A673 (cell line): ENCODE results near the gene ELOB. TPM values are rescaled to one million over a fixed set of nuclear protein-coding genes. Genes with fewer than 3 reads are reported as not detected.

Experiments
- BruUV-seq: library from RNA; stranded (reverse); fragments of 400-500 nt; replicated peaks from 2 replicates; lab custom pipeline; 2021; lab: Mats Ljungman, UMichigan
- CTCF ChIA-PET: fragments of 300-600 bp; sonication (Branson Sonifier 250); formaldehyde crosslinking; loops from one replicate; lab custom pipeline; 2022; ENCODE audit warnings: antibody characterized with exemption; lab: Charles Lee
- POLR2A ChIA-PET: fragments of 300-600 bp; sonication (Branson Sonifier 250); formaldehyde crosslinking; loops from one replicate; lab custom pipeline; 2022; ENCODE audit warnings: antibody characterized with exemption; ENCODE audit not compliant: low non-redundant PET; lab: Charles Lee
- DNase-seq: peaks from one replicate; pipeline ENCODE4 v3.0.0-alpha.2; 2015; ENCODE audit warnings: low spot score
- H3K27ac ChIP-seq: fragments of 200-600 bp; sonication (generic); 2 replicates; pipeline ENCODE4 v1.5.1; 2016; ENCODE audit warnings: mixed run types, low read depth, mild to moderate bottlenecking, mixed read lengths, antibody characterized with exemption, low read length; ENCODE audit not compliant: poor library complexity, severe bottlenecking
- H3K27me3 ChIP-seq: fragments of 200-600 bp; sonication (generic); replicated peaks from 2 replicates; pipeline ENCODE4 v1.6.1; 2017; ENCODE audit warnings: mixed run types, low read depth, mild to moderate bottlenecking, mixed read lengths, antibody characterized with exemption, low read length; ENCODE audit not compliant: insufficient read depth, poor library complexity
- H3K36me3 ChIP-seq: fragments of 200-600 bp; sonication (generic); 2 replicates; pipeline ENCODE4 v1.6.1; 2016; ENCODE audit warnings: mixed run types, mild to moderate bottlenecking, mixed read lengths, antibody characterized with exemption, low read length; ENCODE audit not compliant: insufficient read depth, poor library complexity, severe bottlenecking
- H3K4me1 ChIP-seq: fragments of 200-600 bp; sonication (generic); 2 replicates; pipeline ENCODE4 v1.6.1; 2017; ENCODE audit warnings: mixed run types, mild to moderate bottlenecking, mixed read lengths, antibody characterized with exemption, low read length; ENCODE audit not compliant: insufficient read depth, poor library complexity, severe bottlenecking
- H3K4me3 ChIP-seq: fragments of 200-600 bp; sonication (generic); 2 replicates; pipeline ENCODE4 v1.5.1; 2016; ENCODE audit warnings: low read depth, mixed run types, mild to moderate bottlenecking, mixed read lengths, low read length; ENCODE audit not compliant: poor library complexity, severe bottlenecking
- H3K9me3 ChIP-seq: fragments of 200-600 bp; sonication (generic); 2 replicates; pipeline ENCODE4 v1.6.1; 2016; ENCODE audit warnings: mixed run types, low read depth, mild to moderate bottlenecking, mixed read lengths, antibody characterized with exemption, low read length; ENCODE audit not compliant: poor library complexity, severe bottlenecking
- CTCF ChIP-seq: fragments of 300-800, 200-600 bp; sonication (generic); conservative IDR thresholded peaks from 2 replicates; pipeline ENCODE4 v1.5.1; 2017; ENCODE audit warnings: low read depth, mild to moderate bottlenecking, antibody characterized with exemption, low read length, moderate library complexity, mixed read lengths
- EZH2 ChIP-seq: fragments of 200-600 bp; sonication (generic); IDR thresholded peaks from 2 replicates; pipeline ENCODE4 v1.6.1; 2017; ENCODE audit warnings: borderline replicate concordance, low read depth, mild to moderate bottlenecking, mixed read lengths, antibody characterized with exemption, low read length; ENCODE audit not compliant: poor library complexity, severe bottlenecking
- intact Hi-C: fragments of 100-400 bp; cut with micrococcal nuclease; formaldehyde crosslinking; loops from one replicate; pipeline ENCODE4 v1.10.0; 2022; ENCODE audit not compliant: unreplicated experiment
- total RNA-seq: library from RNA; stranded (reverse); gene quantifications from 2 replicates; pipeline ENCODE4 v1.2.3, GENCODE V29; 2021

Gene ELOB
- total RNA-seq, 1 experiment from 2014 or later, result 188 TPM

GRCh38 chr16:2804728-2805127 is 27.6 kb upstream of the ELOB start:
- ChIA-PET CTCF (no interaction called here), POLR2A (no interaction called here)
- Histone ChIP-seq H3K4me3 (no peak overlapping the region), H3K27ac (no peak overlapping the region), H3K4me1 (no peaks in the 10 kb centered on the region), H3K27me3 (peaks cover 14% of the 10 kb centered on the region), H3K36me3 (no peaks in the 10 kb centered on the region), H3K9me3 (peaks cover 10% of the 10 kb centered on the region)
- intact Hi-C loops, result no loop called here
- DNase-seq, result no peak
- BruUV-seq, result no TSS peak
- TF ChIP-seq EZH2 (no peak), CTCF (no peak)

DNA sequence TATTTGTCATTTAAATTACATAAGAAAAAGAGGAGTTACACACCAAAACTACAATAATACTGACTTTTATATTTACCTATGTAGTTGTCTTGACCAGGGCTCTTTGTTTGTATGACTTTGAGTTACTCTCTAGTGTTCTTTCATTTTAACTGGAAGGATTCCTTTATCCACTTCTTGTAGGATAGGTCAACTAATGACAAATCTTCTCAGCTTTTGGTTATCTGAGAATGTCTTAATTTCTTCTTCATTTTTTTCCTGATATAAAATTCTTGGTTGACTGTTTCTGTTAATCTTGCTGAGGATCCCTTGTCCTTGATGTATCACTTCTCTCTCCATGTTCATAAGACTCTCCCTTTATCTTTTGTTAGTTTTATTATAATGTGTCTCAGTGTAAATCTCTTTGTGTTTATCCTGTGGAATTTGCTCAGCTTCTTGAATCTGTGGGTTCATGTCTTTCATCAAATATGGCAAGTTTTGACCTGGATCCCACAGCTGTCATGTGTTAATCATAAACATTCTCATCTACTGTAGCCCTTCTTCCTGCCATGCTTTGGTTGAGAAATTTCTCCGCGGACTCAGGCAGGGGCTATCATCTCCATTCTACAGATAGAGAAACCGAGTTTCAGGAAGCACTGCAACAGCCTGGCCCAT is 26.6 kb upstream of the ELOB start:
- no peak for TF ChIP-seq EZH2
- TF ChIP-seq CTCF, result no peak
- BruUV-seq, result no TSS peak
- Histone ChIP-seq H3K36me3 (no peaks in the 10 kb centered on the region), H3K27me3 (peaks cover 14% of the 10 kb centered on the region), H3K9me3 (peaks cover 10% of the 10 kb centered on the region), H3K4me1 (no peaks in the 10 kb centered on the region), H3K4me3 (no peak overlapping the region), H3K27ac (no peak overlapping the region)
- no peak for DNase-seq
- CTCF ChIA-PET, result no interaction called here
- intact Hi-C loops, result no loop called here
- POLR2A ChIA-PET, result no interaction called here

DNA sequence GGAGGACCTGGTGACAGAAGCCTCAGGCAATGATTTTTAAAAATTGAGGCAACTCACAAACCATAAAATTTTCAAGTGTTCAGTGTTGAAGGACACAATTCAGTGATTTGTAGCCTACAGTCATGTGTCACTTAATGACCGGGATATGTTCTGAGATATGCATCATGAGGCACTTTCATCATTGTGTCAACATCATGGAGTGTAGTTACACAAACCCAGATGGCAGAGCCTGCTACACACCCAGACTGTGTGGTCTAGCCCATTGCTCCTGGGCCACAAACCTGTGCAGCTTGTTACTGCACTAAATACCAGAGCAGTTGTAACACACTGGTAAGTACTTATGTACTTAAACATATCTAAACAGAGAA is 22.8 kb upstream of the ELOB start:
- no TSS peak for BruUV-seq
- POLR2A ChIA-PET, result no interaction called here
- H3K27me3 ChIP-seq, result peaks cover 14% of the 10 kb centered on the region
- intact Hi-C loops, result no loop called here
- H3K4me1 ChIP-seq, result no peaks in the 10 kb centered on the region
- no peak overlapping the region for H3K4me3 ChIP-seq
- CTCF ChIA-PET, result no interaction called here
- H3K36me3 ChIP-seq, result no peaks in the 10 kb centered on the region
- H3K9me3 ChIP-seq, result peaks cover 10% of the 10 kb centered on the region
- DNase-seq, result no peak
- H3K27ac ChIP-seq, result no peak overlapping the region
- TF ChIP-seq EZH2, result no peak
- no peak for TF ChIP-seq CTCF
